Midbrain (tissue), 1 donor: ENCODE measurements around the gene MRAP.
"Not testable (repeated sequence)": the region's sequence is repeated elsewhere in the genome, so short reads cannot be mapped to it uniquely, and the experiment has no call there.

Experiments used
- DNase-seq: peaks from one replicate; lab custom pipeline; 2025; lab: John Stamatoyannopoulos, UW

MRAP gene

DNA sequence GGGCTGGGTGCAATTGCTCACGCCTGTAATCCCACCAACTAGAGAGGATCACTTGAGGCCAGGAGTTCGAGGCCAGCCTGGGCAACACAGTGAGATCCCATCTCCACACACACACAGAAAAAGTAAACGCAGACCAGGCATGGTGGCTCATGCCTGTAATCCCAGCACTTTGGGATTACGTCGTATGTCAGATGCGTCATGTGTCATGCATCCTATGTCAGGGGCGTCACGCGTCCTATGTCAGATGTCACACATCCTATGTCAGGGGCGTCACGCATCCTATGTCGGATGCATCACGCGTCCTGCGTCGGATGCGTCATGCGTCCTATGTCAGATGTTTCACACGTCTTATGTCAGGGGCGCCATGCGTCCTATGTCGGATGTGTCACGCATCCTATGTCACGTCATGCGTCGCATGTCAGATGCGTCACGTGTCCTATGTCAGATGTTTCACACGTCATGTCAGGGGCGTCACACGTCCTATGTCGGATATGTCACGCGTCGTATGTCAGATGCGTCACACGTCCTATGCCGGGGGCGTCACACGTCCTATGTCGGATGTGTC, 1.5 kb downstream of the MRAP start:
- no peak for DNase-seq

DNA sequence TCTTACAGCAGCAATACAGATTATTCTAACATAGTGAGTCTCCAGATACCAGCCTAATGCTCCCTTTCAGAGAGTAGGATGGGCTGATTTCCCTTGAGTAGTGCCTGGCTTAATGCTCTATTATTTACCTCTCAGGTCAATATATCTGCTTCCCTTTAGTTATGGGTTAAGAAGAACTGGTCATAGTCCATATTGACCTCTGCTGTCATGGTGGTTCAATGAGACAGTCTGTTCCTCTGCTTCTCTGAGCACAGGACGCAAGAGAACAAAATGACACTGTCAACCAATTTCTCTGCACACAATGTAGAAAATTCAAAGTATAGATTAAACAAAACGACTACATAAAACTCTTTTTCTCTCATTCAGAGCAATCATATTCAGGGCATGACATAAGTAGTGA, 2.9 kb downstream of the MRAP start:
- DNase-seq: no peak

DNA sequence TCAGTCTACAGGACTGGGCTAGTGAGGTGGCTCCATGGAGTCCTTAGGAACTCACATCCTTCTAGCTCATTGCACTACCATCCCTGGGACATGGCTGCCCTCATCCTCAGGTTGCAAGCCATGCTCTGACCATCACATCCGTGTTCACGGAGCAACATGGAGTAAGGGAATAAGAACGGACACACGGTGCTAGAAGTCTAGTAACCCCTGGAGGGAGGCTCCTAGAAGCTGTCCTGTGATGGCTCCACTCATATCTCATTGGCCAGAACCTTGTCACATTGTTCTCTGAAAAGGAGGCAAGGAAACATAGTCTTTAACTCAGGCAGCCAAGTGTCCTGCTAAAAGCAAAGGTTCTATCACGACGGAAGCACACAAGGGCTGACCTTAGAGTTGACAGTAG, 3.9 kb downstream of the MRAP start:
- no peak for DNase-seq

DNA sequence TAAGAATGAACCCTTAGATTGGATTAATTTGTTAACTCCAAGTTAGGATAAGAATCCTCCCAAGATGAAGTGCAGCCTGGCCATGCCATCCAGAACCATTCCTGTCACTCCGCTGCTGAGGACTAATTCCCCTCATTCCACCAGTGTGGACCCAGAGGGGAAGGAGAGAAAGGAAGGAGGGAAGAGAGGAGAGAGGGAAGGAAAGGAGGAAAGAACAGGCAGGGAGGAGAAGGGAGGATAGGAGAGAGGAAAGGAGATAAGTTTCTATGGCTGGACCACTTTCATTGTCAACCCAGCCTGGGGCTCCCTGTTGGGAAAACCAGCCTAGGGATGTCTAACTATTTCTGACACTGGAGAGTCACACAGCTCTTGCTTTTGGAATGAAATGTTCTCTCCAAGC, 4.7 kb downstream of the MRAP start:
- DNase-seq: no peak

DNA sequence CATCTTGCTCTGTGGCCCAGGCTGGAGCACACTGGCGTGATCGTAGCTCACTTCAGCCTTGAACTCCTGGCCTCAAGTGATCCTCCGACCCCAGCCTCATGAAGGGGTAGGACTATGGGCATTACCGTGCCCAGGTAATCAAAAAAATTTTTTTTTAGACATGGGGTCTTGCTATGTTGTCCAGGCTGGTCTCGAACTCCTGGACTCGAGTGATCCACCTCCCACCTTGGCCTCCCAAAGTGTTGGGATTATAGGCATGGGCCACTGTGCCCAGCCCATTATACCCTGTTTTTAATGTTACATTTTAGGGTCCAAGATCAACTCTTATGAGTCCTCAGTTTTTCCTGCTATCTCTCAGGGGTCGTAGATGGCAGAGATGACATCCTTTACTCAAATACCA, 6.3 kb downstream of the MRAP start:
- DNase-seq: no peak

DNA sequence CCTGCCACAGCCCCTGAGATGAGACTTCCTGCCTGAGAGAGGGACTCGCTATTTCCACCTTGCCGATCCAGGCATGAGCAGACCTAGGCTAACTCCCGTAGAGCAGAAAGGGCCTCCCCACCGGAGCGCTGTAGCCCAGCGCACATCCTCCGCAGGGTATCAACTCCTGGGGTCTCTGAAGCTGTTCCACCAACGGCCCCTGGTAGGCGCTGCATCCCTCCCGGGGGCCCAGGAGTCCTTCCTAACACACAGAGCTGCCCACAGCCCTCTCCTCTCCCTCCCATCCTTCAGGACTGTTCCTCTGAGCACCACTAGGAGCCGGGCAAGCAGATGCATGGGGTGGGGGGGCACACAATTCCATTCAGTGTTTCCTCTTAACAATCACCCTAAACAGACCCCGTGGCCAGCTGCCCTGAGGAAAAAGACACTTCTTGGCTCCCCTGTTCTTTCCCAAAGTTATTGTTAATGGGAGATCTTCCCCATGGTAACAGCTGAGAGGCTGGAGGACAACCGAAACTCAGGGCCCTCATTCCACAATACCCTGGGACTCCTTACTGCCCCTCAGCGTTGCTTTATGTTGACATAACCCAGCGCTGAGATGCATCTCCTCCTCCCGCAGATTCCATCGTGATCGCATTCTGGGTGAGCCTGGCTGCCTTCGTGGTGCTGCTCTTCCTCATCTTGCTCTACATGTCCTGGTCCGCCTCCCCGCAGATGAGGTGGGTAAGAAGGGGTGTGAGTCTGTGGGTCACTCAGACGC, 7.5 kb downstream of the MRAP start:
- DNase-seq: peak; percentile 85

DNA sequence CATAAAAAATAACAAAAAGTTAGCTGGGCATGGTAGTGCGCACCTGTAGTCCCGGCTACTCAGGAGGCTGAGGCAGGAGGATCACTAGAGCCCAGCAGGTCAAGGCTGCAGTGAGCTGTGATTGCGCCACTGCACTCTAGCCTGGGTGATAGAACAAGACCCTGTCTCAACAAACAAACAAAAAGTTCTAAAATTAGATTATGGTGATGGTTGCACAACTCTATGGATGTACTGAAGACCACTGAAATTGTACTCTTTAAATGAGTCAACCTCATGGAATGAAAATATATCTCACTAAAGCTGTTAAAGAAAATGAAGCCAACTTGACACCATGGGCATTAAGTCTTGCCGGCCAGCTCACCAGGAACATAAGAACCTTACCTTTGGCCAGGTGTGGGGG, 9.1 kb downstream of the MRAP start:
- DNase-seq: no peak

DNA sequence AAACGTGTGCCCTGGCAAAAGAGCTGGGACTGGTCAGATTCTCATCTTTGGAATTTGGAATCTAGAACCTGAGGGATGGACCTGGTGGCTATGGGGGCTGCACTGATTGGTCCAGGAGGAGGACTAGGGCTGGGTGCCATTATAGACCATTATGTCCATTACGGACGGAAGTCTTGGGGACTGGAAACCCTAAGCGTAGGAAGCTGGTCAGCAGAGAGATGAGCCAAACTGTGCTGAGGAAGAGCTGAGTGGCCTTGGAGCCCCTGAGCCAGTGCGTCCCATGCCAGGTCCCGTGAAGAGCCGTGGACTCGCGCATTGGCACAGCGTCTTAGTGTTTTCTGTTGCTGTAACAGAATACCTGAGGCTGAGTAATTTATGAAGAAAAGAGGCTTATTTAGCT, 10.0 kb downstream of the MRAP start:
- no peak for DNase-seq

DNA sequence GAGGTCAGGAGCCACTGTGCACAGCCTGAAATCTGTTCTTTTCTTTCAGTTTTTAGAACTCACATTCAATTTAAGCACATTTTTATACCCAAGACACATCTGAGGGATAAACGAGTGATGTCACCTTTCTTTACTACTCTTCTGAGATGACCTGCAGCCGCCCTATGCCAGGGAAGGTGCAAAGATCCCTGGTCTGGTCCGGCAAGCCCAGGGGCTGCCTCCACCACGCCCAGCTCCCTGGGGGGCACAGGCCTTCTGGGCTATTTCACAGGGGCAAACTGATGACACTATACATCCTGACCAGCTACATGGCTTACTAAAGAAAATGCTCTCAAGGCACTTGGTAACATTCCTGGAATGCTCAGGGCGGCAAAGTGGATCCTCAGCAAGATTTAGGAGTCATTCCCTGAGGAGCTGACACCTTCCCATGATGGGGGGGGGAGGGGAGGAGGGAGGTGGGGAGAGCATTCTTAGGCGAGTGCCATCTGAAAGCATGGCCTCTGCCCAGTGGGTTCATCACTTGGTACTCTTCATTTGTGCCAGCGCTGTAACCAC, 11.3 kb downstream of the MRAP start:
- no peak for DNase-seq

DNA sequence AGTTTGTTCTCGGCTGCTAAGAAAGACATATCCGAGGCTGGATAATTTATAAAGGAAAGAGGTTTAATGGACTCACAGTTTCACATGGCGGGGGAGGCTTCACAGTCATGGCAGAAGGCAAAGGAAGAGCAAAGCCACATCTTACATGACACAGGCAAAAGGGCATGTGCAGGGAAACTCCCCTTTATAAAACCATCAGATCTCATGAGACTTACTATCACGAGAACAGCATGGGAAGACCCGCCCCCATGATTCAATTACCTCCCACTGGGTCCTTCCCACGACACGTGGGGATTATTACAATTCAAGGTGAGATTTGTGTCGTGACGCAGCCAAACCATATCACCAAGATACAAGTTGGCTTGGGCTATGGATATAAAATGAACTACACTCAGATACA, 12.3 kb downstream of the MRAP start:
- not testable (repeated sequence) for DNase-seq

DNA sequence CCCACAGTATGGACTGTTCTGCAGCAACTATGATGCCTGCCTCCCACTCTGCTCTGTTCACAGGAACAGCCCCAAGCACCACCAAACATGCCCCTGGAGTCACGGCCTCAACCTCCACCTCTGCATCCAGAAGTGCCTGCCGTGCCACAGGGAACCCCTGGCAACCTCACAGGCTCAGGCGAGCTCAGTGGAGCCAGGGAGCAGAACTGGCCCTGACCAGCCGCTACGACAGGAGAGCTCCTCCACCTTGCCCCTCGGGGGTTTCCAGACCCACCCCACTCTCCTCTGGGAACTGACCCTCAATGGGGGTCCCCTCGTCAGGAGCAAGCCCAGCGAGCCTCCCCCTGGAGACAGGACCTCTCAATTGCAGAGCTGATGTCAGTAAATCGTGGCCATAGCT, 13.0 kb downstream of the MRAP start:
- DNase-seq: no peak

DNA sequence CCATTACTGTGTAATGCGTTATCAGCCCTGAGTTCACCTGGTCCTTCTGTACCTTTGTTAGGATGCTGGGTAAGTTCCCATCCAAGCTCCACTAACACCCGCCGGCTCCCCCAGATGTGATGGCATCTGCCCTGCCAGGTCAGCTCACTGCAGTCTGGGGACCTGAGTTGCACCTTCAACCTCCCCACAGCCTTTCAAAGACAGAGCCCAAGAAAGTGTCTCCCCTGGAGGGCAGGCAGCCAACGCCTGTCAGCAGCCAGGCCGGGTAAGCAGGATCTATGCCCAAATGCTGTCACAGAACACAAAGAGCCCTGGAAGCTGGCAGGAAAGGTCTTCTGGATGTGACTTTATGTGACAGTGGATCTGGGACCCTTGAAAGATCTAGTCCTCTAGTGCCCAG, 13.7 kb downstream of the MRAP start:
- DNase-seq: no peak

DNA sequence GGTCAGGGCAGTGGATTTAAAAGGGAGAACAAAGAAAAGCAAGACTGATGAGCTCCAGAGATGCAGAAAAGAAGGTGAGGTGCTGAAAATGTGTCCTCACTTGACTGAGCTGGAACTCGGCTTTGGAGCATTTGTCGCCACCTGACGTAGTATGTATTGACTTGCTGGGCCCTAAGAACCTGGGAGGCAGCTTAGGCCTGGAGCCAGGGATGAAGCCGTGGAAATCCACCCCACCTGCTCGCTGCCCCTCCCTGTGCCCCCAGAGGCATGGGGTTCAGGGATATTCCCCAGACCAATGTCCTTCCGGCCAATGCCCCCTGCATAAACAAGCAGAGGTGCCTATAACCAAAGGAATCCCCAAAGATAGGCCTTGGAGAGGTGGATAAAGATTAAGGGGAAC, 14.3 kb downstream of the MRAP start:
- DNase-seq: no peak

DNA sequence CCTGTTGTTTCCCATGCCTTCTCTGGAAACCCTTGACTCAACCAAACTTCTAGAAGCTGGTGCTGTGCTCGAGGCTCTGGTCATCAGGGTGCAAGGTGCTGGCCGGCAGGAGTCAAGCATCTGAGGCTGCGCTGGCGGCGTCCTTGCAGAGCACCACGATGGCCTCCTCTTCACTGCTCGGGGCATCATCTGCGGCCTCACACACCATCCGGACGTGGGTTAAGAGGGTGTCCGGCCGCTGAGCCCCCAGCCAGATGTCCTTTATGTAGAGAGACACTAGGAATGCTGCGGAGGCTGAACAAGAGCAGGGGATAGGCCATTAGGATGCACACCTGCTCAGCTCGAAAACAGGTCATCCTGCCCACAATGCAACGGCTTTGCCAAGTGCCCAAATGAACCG, 16.2 kb downstream of the MRAP start:
- DNase-seq: no peak

DNA sequence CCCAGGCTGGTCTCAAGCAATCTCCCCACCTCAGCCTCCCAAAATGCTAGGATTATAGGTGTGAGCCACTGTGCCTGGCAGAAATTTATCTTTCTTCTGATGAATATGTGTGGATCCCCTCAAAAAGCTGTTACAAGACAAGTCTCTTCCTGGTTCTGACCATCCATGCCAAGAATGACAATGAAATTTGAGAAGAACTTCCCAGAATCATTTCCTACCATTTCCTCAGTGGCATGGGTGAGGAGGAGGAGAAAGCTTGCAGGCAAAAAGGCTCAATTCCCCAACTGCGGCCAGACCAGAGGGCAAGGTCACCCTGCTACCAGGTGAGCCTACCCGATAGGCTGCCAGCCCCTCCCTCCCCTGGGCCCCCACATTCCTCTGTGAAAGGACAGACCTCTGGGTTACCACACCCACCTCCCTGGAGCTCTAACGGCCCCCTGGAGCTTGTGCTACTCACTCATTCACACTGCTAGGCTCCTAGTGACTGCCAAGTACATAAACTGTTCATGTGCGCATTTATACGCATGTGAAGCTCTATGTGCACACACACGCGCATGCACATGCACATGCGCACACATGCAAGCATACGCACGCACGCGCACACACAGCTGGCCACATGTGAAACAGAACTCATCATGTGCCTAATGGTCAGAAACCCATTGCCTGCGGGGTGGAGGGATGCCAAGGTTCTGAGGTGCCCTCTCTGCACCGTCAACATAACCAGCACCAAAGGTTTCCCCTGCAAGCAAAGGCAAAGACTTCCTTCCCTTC, 17.0 kb downstream of the MRAP start:
- DNase-seq: no peak

DNA sequence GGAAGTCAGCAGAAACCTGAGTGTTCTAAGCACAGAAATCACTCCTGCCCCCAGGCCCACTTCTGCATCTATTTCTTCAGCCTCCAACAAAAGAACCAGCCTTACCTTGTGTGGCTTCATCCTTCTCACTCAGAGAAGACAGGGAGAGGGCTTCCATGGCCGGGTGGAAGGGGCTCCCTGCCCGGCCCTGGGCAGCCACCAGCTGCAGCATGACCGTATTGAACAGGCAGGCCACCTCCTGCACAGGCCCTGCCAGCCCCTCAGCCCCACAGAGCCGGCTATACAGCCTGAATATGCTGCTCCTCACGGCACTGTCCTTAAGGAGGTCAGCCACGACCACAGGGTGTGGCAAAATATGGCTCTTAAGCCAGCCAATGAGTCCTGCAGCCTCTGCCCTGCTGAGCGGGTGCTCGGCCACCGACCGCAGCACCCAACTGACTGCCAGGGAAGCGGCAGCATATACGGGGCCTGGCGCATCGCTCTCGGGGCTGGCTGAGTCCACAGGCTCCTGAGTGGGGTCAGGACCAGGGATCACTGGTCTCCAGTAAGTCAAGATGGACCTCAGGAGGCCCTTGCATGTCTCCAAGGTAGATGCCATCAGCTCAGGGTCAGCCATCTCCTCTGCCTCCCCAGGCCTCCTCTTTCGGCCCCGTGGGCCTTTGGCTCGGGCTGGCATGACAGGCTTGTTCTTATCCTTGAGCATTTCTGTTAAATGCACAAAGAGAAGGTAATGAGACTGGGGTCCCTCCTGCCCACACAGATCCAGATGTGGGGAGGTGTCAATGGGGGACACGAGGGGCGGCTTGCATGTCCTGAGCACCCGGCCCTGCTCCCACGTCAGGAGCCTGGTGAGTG, 17.9 kb downstream of the MRAP start:
- no peak for DNase-seq

DNA sequence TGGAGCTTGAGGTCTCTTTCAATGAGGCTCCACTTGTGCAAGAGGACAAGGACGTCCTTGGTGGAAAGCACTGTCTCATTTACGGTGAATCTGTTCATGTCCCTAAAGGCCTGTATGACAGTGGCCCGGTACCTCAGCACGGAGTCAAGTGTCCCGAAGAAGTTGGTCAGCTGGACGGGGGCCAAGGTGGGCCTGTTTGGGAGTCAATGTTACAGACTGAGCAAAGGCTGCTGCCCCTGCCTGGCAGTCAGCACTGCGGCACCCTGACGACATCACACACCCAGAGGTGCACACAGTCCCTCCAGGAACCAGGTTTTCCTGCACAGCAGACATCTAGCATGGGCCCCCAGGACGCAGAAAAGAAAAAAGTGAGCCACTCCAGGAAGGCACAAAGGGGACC, 19.1 kb downstream of the MRAP start:
- DNase-seq: no peak

DNA sequence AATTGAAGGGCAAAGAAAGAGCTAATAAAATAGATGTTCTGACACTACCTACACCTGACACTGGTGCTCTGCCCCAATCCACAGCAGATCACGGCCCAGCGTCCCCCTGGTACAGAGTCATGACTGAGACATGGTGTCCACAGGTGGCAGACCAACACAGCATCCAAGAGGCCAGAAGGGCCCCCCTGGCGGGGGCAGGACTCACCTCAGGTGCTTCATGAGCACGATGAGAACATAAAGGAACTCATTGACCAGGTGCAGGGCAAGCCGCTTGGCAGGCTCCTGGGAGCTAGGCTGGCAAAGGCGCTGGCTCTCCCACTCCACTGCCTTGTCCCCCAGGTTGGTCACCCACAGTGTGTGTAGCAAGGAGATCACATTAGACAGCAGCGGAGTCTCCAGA, 20.4 kb downstream of the MRAP start:
- DNase-seq: no peak

DNA sequence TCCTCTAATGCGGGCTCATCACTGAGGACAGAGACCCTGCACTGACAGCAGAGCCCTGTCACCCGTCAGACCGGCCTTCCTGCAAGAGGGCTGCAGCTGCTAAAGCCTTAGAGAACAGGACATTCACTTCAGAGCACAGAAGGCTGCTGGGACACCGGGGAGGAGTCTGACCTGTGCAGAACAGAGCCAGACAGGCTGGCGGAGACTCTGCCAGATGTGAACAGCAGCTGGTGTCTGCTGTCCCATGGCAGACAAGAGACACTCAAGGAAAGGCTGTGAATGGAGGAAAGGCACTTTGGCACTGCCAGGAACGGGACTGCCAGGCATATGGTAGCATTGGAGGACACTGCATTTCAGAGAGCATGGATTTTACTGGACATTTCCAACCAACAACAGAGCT, 21.4 kb downstream of the MRAP start:
- no peak for DNase-seq

DNA sequence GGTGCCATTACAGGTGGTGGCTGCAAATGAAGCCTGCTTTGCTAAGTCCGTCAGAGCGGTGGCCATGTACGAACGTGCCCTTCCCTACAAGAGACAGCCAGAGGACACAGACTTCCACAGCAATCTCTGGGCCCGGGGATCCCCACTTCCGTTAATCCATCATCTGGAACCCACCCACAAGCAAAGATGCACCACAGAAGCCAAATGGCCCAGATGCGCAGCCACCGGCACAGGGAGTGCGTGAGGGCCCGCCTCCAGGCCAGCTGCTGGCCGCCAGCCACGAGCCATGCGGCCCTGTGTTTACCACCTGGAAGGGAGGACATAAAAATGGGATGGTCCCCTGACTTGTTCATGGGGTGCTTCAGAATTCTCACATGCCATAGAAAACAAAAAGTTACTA, 22.1 kb downstream of the MRAP start:
- no peak for DNase-seq

DNA sequence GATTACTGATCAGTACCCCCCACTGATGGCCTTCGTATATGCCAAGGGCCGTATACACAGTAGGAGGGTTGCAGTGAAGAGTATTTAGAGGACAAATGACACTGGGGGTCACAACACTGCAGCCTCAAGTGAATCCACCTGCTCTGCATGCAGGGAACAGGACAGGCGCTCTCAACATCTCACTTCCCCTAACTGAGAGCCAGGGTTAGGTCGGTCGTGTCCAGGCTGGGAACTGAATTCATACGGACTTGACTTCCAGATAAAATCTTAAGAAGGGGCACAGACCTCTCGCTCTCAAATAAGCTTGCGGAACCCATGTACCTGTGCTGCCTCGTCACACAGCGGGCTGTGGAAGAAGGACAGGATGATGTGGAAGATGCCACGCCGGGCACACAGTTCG, 22.8 kb downstream of the MRAP start:
- DNase-seq: no peak

DNA sequence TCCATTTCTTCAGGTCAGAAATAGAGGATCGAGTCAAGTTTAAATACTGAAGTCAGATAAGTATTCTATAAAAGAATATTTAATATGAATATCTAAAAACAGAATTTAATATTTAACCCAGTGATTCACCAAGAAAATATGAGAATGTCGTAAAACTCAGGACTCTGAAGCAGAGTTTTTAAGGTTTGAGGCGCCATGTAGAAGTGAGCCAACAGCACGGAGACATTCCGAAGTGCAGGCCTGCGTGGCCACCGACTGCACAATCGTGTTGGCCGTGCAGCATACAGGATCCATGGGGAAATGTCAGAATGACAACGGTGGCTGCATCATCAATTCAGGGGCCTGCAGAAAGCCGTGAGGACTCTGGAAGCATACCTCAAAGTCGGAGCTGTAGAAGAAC, 23.4 kb downstream of the MRAP start:
- DNase-seq: no peak
